IPS-20b (cell line): ENCODE data around the gene HOXB1.
"Not testable (repeated sequence)": the region's sequence is repeated elsewhere in the genome, so short reads cannot be mapped to it uniquely, and the experiment has no call there.

Source experiments
- H3K27ac ChIP-seq: one replicate; pipeline ENCODE4 v1.5.1; 2013; ENCODE audit warnings: low read length
- H3K27me3 ChIP-seq: 2 replicates; pipeline ENCODE4 v1.6.1; 2013; ENCODE audit warnings: mild to moderate bottlenecking, low read length, inconsistent platforms; ENCODE audit not compliant: insufficient read depth
- H3K36me3 ChIP-seq: 2 replicates; pipeline ENCODE4 v1.6.1; 2013; ENCODE audit warnings: low read depth, mild to moderate bottlenecking, inconsistent platforms, low read length, moderate library complexity; ENCODE audit not compliant: insufficient read depth
- H3K4me1 ChIP-seq: 2 replicates; pipeline ENCODE4 v1.6.1; 2013; ENCODE audit warnings: mild to moderate bottlenecking, control low read depth, inconsistent platforms, low read length, moderate library complexity; ENCODE audit not compliant: insufficient read depth
- H3K4me3 ChIP-seq: 2 replicates; pipeline ENCODE4 v1.5.1; 2013; ENCODE audit warnings: mild to moderate bottlenecking, low read length, inconsistent platforms
- H3K9ac ChIP-seq: 2 replicates; pipeline ENCODE4 v1.6.1; 2013; ENCODE audit warnings: low read depth, mild to moderate bottlenecking, inconsistent platforms, low read length, moderate library complexity
- H3K9me3 ChIP-seq: 2 replicates; pipeline ENCODE4 v1.6.1; 2013; ENCODE audit warnings: mild to moderate bottlenecking, low read depth, low read length, inconsistent platforms; ENCODE audit not compliant: insufficient read depth

HOXB1 gene

GRCh38 chr17:48535793-48536559, 5.2 kb upstream of the HOXB1 start:
- H3K9ac ChIP-seq, H3K9me3 ChIP-seq, H3K36me3 ChIP-seq, H3K27ac ChIP-seq, H3K4me3 ChIP-seq: not testable (repeated sequence)
- Histone ChIP-seq H3K27me3 (peaks cover 92% of the 10 kb centered on the region), H3K4me1 (peaks cover 11% of the 10 kb centered on the region)

- H3K36me3 ChIP-seq = no peaks in the 10 kb centered on the region
- H3K27ac ChIP-seq = no peak overlapping the region
- no peaks in the 10 kb centered on the region for H3K9me3 ChIP-seq
- peaks cover 14% of the 10 kb centered on the region for H3K4me1 ChIP-seq
- peaks cover 92% of the 10 kb centered on the region for H3K27me3 ChIP-seq
- no peak overlapping the region for H3K9ac ChIP-seq
- no peak overlapping the region for H3K4me3 ChIP-seq
These were observed 1.4 kb upstream of the HOXB1 start for GRCh38 chr17:48532261-48532660.

- Histone ChIP-seq H3K27me3 (peaks cover 99% of the 10 kb centered on the region), H3K27ac (no peak overlapping the region), H3K4me3 (peak overlapping the region; percentile 44), H3K4me1 (peaks cover 19% of the 10 kb centered on the region), H3K9ac (no peak overlapping the region), H3K9me3 (no peaks in the 10 kb centered on the region), H3K36me3 (no peaks in the 10 kb centered on the region)
These were observed 464 bp downstream of the HOXB1 start for GRCh38 chr17:48530208-48530886.

- Histone ChIP-seq H3K4me3 (no peak overlapping the region), H3K9me3 (no peaks in the 10 kb centered on the region), H3K36me3 (no peaks in the 10 kb centered on the region), H3K27ac (no peak overlapping the region), H3K27me3 (peaks cover 100% of the 10 kb centered on the region), H3K4me1 (peaks cover 19% of the 10 kb centered on the region), H3K9ac (no peak overlapping the region)
These were observed 1.2 kb downstream of the HOXB1 start for GRCh38 chr17:48529683-48530009.

- no peaks in the 10 kb centered on the region for H3K36me3 ChIP-seq
- no peak overlapping the region for H3K9ac ChIP-seq
- no peaks in the 10 kb centered on the region for H3K9me3 ChIP-seq
- H3K4me1 ChIP-seq = peaks cover 19% of the 10 kb centered on the region
- H3K27me3 ChIP-seq = peaks cover 100% of the 10 kb centered on the region
- no peak overlapping the region for H3K4me3 ChIP-seq
- H3K27ac ChIP-seq = no peak overlapping the region
These were observed 1.7 kb downstream of the HOXB1 start for GRCh38 chr17:48528936-48529682.

- no peaks in the 10 kb centered on the region for H3K9me3 ChIP-seq
- no peaks in the 10 kb centered on the region for H3K36me3 ChIP-seq
- H3K4me3 ChIP-seq = no peak overlapping the region
- H3K9ac ChIP-seq = no peak overlapping the region
- H3K4me1 ChIP-seq = peaks cover 19% of the 10 kb centered on the region
- no peak overlapping the region for H3K27ac ChIP-seq
- H3K27me3 ChIP-seq = peaks cover 100% of the 10 kb centered on the region
These were observed 2.5 kb downstream of the HOXB1 start for GRCh38 chr17:48528153-48528935.

- Histone ChIP-seq H3K4me3 (peak overlapping the region; percentile 55; the same call in 1 of the 2 replicates), H3K9me3 (no peaks in the 10 kb centered on the region), H3K27ac (no peak overlapping the region), H3K36me3 (no peaks in the 10 kb centered on the region), H3K27me3 (peaks cover 100% of the 10 kb centered on the region), H3K4me1 (peaks cover 19% of the 10 kb centered on the region), H3K9ac (no peak overlapping the region)
These were observed 3.3 kb downstream of the HOXB1 start for GRCh38 chr17:48527547-48527932.

- Histone ChIP-seq H3K27me3 (peaks cover 100% of the 10 kb centered on the region), H3K9me3 (no peaks in the 10 kb centered on the region), H3K9ac (no peak overlapping the region), H3K27ac (no peak overlapping the region), H3K4me3 (peak overlapping the region; percentile 55), H3K4me1 (peaks cover 20% of the 10 kb centered on the region), H3K36me3 (no peaks in the 10 kb centered on the region)
These were observed 3.9 kb downstream of the HOXB1 start for GRCh38 chr17:48526608-48527546.

- Histone ChIP-seq H3K36me3 (no peaks in the 10 kb centered on the region), H3K4me3 (no peak overlapping the region), H3K27me3 (peaks cover 97% of the 10 kb centered on the region), H3K27ac (no peak overlapping the region), H3K9me3 (no peaks in the 10 kb centered on the region), H3K9ac (no peak overlapping the region), H3K4me1 (peaks cover 17% of the 10 kb centered on the region)
These were observed 7.8 kb downstream of the HOXB1 start for GRCh38 chr17:48523010-48523409.

- H3K4me1 ChIP-seq = peaks cover 18% of the 10 kb centered on the region
- no peak overlapping the region for H3K9ac ChIP-seq
- H3K27ac ChIP-seq = no peak overlapping the region
- H3K27me3 ChIP-seq = peaks cover 97% of the 10 kb centered on the region
- H3K9me3 ChIP-seq = no peaks in the 10 kb centered on the region
- H3K36me3 ChIP-seq = no peaks in the 10 kb centered on the region
- no peak overlapping the region for H3K4me3 ChIP-seq
These were observed 8.7 kb downstream of the HOXB1 start for GRCh38 chr17:48522031-48522653.
